GM12872 (cell line): ENCODE results near the gene AQP1.
A peak's percentile ranks its signal among the peaks of the same experiment; 100 is the strongest.

Experiments used
- TF ChIP-seq, protein P1 (sequence below): IDR thresholded peaks from 3 replicates; pipeline ENCODE4 v1.5.1; 2011; ENCODE audit warnings: low read depth, mild to moderate bottlenecking, low read length, moderate library complexity; ENCODE audit not compliant: insufficient read depth

AQP1 gene

DNA sequence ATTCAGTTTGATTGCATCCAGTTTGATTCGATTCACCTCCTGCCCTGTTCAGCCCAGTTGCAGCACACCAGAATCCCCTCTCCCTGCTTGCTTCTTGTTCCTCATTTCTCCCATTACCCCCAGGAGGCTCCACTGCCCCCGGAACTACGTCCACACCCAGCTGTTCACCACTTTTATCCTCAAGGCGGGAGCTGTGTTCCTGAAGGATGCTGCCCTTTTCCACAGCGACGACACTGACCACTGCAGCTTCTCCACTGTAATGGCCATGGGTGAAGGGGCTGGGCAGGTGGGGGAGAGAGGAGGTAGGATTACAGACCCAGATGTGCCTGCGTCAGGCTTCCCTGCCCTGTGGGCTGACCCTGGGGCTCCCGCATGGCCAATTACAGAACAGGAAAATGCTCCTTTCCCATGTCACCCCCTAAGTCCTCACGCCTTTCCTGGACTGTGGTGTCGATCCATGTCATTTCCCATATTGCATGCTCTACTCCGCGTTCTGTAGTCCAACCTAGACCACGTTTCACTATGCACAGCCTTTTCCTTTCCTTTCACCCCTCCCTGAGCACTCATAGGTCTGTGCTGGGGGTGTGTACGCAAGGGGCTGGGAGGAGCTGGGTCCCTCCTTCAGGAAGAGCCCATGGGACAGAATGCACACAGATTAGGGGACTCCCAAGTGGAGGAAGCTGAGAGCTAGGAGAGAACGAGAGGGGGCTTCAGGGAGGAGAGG, 60.3 kb downstream of the AQP1 start:
- TF ChIP-seq, protein P1, sequence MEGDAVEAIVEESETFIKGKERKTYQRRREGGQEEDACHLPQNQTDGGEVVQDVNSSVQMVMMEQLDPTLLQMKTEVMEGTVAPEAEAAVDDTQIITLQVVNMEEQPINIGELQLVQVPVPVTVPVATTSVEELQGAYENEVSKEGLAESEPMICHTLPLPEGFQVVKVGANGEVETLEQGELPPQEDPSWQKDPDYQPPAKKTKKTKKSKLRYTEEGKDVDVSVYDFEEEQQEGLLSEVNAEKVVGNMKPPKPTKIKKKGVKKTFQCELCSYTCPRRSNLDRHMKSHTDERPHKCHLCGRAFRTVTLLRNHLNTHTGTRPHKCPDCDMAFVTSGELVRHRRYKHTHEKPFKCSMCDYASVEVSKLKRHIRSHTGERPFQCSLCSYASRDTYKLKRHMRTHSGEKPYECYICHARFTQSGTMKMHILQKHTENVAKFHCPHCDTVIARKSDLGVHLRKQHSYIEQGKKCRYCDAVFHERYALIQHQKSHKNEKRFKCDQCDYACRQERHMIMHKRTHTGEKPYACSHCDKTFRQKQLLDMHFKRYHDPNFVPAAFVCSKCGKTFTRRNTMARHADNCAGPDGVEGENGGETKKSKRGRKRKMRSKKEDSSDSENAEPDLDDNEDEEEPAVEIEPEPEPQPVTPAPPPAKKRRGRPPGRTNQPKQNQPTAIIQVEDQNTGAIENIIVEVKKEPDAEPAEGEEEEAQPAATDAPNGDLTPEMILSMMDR = no peak

DNA sequence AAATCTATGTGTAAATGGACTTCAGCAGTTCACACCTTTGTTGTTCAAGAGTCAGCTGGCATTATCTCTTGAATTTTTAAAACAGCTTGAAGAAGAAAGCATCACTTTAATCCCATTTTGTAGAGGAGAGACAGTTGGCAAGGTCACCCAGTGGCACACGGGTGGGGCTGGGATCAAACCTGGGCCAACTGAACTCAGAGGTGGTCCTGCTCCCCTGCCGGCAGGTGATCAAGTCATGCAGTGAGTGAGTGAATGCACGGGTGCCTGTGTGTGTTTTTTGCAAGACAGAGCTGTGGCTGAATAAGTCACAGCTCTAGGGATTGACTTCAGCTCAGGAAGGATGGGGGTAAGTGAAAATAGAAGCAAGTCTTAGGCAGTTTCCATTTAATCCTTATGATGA, 61.6 kb downstream of the AQP1 start:
- TF ChIP-seq, protein P1 = no peak

DNA sequence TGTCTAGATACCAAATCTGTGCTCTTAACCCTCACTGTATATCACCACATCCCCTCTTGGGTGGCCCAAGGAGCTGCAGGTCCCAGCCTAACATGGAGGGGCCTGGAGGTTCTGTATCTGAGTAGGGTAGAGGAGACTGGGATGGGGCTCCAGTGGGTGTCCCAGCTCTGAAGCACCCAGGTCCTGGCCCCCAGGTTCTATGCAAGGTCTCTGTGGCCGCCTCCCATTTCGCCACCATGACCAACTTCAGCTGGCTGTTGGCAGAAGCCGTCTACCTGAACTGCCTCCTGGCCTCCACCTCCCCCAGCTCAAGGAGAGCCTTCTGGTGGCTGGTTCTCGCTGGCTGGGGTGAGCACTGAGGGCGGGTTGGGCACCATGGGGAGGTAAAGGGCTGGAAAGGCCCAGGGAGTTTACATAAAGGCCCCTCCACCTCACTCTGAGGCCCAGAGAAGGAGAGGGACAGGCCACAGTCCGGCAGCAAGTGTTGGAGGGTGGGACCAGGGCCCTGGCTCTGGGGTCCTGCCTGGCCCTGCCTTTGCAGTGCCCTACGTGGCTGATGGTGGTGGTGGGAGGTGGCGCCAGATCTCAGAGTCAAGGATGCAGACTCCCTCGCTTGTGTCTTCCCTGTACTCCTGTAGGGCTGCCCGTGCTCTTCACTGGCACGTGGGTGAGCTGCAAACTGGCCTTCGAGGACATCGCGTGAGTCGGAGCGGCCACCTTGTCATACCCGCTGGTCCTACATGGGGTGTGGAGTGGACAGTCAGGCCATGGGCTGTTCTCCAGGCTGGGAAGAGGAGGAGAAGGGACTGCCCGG, 62.3 kb downstream of the AQP1 start:
- TF ChIP-seq, protein P1 = no peak

DNA sequence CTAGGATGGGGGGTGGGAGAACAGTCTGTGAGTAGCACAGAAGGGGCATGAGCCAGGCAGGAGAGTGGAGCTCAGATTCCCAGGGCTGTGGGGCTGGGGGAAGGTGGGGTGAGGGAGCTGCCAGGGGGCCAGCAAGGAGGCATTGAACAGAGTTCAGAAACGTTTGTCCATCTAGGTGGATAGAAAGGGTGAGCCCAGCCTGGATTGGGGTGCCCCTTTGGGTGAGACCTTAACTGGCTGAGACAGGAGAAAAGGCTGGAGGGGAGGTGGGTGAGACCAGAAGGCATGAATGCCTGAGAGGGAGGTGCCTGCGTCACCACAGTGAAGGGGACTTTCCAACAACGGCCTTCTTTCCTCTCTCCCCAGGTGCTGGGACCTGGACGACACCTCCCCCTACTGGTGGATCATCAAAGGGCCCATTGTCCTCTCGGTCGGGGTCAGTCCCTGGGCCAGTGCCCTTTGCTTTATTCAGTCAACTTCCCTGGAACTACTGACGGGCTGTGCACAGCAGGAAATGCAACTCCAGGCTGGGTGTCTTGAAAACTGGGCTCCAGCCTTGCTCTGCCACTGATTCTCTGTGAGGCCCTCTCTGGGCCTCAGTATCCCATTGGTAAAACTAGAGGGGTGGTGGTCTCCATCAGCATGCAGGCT, 63.1 kb downstream of the AQP1 start:
- TF ChIP-seq, protein P1 = peak; percentile 97
